Naive thymus-derived CD8-positive, alpha-beta T cell (primary cell): ENCODE measurements around the gene DPYSL4. TPM values are rescaled to one million over a fixed set of nuclear protein-coding genes. Genes with fewer than 3 reads are reported as not detected.
A peak's percentile ranks its signal among the peaks of the same experiment; 100 is the strongest.

Source experiments
- ATAC-seq, 2 donors: fragments of 150-1000 bp; cut with Tn5 transposase in 1 of 2; sonication (Bioruptor Pico), chemical (Tn5 transposase) in 1 of 2; 1 replicate in 1 of 2; 2 replicates in 1 of 2; pipeline ENCODE4 v1.10.0; 2021; ENCODE audit warnings: mild to moderate bottlenecking in 2 of 2, moderate library complexity in 2 of 2
- POLR2A ChIA-PET: fragments of 350-600 bp; sonication (Branson Sonifier 250); formaldehyde crosslinking; loops from one replicate; lab custom pipeline; 2021; ENCODE audit warnings: antibody characterized with exemption; lab: Charles Lee
- DNase-seq, 10 donors: peaks; one replicate each; pipeline versions ENCODE4 v3.0.0 to v3.0.0-alpha.2; 2020 to 2022
- H3K27ac Mint-ChIP-seq, 10 donors: one replicate each; pipeline ENCODE4 v1.8.0; 2020 to 2022; ENCODE audit warnings: mild to moderate bottlenecking in 10 of 10, mixed read lengths in 10 of 10, moderate library complexity in 4 of 10, inconsistent platforms in 1 of 10
- H3K27me3 Mint-ChIP-seq, 5 donors: one replicate each; pipeline ENCODE4 v1.8.0; 2021 to 2022; ENCODE audit warnings: mixed read lengths in 5 of 5
- H3K36me3 Mint-ChIP-seq, 3 donors: one replicate each; pipeline ENCODE4 v1.8.0; 2020 to 2022; ENCODE audit warnings: mixed read lengths in 3 of 3, mild to moderate bottlenecking in 2 of 3, inconsistent platforms in 1 of 3
- H3K4me1 Mint-ChIP-seq, 4 donors: one replicate each; pipeline ENCODE4 v1.8.0; 2021 to 2022; ENCODE audit warnings: mixed read lengths in 4 of 4
- H3K4me3 Mint-ChIP-seq, 10 donors: one replicate each; pipeline ENCODE4 v1.8.0; 2020 to 2022; ENCODE audit warnings: mild to moderate bottlenecking in 10 of 10, mixed read lengths in 10 of 10, moderate library complexity in 6 of 10, inconsistent platforms in 1 of 10
- H3K9me3 Mint-ChIP-seq, 9 donors: one replicate each; pipeline ENCODE4 v1.8.0; 2020 to 2022; ENCODE audit warnings: mixed read lengths in 9 of 9, mild to moderate bottlenecking in 3 of 9, inconsistent platforms in 1 of 9, moderate library complexity in 1 of 9
- polyA plus RNA-seq, 3 donors: library from polyadenylated mRNA; unstranded; fragments of 300-500 nt; fragmentation: Illumina TruSeq; gene quantifications; one replicate each; pipeline ENCODE4 v1.2.3, GENCODE V29; 2021
- total RNA-seq, 8 experiments: library from RNA in 2 of 8; stranded (reverse) in 2 of 8; gene quantifications; one replicate each; pipeline ENCODE4 v1.2.3 and lab custom pipeline; 2021 to 2026

The DPYSL4 gene
- total and polyA plus RNA-seq, 5 experiments from 2014 or later = 0.31 to 11.2 (median 1.2) TPM; not detected in 1

DNA sequence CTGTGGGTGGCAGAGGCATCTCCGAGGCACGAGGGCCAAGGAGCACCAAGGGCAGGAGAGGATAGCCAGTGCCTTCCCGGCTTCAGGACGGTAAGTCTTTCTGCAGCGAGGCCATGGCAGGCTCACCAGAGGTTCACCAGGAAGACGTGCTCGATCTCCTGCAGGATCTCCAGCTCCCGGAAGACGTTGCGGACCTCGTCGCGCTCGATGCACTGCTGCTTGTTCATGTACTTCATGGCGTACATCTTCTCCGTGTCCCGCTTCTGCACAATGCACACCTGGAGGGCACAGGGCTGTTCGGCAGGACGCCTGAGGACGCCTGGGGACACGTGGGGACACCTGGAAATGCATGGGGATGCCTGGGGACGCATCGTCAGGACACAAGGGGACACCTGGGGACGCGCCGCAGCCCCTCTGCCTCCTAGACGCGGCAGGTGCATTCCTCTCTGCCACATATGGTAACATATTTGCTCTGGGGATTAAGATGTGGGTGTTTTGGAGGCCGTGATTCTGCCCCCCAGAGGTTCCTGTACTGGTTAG is 41.2 kb downstream of the DPYSL4 start:
- no peaks in the 10 kb centered on the region for H3K36me3 Mint-ChIP-seq
- H3K27ac Mint-ChIP-seq = peak overlapping the region in 3 of 10 donors; percentile 9 to 32 (median 22)
- H3K27me3 Mint-ChIP-seq = no peaks in the 10 kb centered on the region
- H3K9me3 Mint-ChIP-seq = no peaks in the 10 kb centered on the region
- ATAC-seq = no peak
- peaks cover 24 to 44% (median 40%) of the 10 kb centered on the region in 4 donors for H3K4me1 Mint-ChIP-seq
- POLR2A ChIA-PET = interaction anchor here (0.6 kb wide), 1 partner anchor 217 kb away, joined by 3 read pairs; no protein-coding TSS in a partner anchor
- no peak for DNase-seq
- no peak overlapping the region for H3K4me3 Mint-ChIP-seq

DNA sequence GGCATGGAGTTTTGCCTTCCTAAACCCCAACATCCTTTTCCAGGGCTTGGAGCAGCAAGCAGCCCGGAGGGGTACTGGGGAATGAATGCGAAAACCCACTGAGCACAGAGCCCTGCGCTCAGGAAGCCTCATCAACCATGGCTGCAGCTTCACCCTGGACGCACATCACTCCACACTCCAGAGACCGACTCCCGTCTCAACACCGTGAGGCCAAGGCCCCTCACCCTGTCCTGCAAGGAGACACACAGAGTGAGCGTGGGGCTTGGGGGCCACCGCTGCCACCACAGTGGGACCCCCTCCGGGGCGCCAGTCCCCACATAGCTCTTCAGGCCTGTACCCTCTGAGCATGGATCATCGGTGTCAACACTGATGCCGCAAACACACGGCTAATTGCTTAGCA is 41.9 kb downstream of the DPYSL4 start:
- POLR2A ChIA-PET = no interaction called here
- ATAC-seq (no peak), DNase-seq (no peak)
- H3K4me3 Mint-ChIP-seq = peak overlapping the region in 4 of 10 donors; percentile 26 to 82 (median 44)
- H3K4me1 Mint-ChIP-seq = peaks cover 23 to 42% (median 39%) of the 10 kb centered on the region in 4 donors
- H3K27ac Mint-ChIP-seq = peak overlapping the region in 3 of 10 donors; percentile 94 to 97 (median 94)
- H3K27me3 Mint-ChIP-seq = no peaks in the 10 kb centered on the region
- no peaks in the 10 kb centered on the region for H3K9me3 Mint-ChIP-seq
- no peaks in the 10 kb centered on the region for H3K36me3 Mint-ChIP-seq

- H3K4me3 Mint-ChIP-seq = peak overlapping the region in 9 of 10 donors; percentile 28 to 92 (median 78)
- DNase-seq (no peak), ATAC-seq (no peak)
- no peaks in the 10 kb centered on the region for H3K9me3 Mint-ChIP-seq
- H3K27ac Mint-ChIP-seq = peak overlapping the region in 5 of 10 donors; percentile 92 to 97 (median 94)
- no peaks in the 10 kb centered on the region for H3K27me3 Mint-ChIP-seq
- POLR2A ChIA-PET = interaction anchor here (1.1 to 1.6 kb wide), 2 partner anchors 122 to 218 kb away, joined by 3 to 6 read pairs; no protein-coding TSS in a partner anchor
- H3K36me3 Mint-ChIP-seq = no peaks in the 10 kb centered on the region
- H3K4me1 Mint-ChIP-seq = peaks cover 22 to 42% (median 37%) of the 10 kb centered on the region in 4 donors
These were observed 42.3 kb downstream of the DPYSL4 start for GRCh38 chr10:132229096-132229495.

DNA sequence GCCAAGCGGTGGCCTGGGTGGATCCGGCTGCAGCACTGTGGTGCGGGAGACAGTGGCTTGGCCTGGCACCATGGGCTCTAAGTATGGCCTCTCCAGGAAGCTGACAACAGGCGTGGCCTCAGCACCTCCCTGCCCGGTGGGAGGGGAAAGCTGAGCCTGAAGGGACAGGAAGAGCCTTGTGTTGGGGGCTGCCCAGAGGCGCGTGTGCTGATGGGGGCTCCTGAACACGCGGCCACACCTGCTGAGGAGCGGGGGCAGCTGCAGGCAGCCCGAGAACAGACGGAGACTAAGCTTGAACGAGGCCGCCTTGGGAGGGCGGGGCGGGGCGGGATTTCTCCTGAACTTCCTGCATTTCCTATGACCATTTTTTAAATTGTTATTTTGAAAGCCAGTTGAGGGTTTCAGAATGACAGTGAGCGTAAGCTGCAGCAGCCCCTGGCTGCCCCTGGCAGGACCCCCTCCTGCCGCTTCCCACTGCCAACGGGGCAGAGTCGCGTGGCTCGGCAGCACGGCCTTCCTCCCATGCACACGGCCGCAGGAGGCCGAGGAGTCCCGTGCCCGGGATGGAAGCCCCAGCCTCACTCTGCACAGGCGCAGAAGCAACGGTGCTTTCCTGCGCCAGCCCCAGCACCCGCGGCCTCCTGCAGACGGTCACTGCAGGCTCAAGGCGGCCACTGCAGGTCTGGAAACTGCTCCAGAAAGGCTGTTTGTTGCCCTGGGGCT is 43.2 kb downstream of the DPYSL4 start:
- Mint-ChIP-seq H3K4me3 (peak overlapping the region; percentile 74 to 92 (median 84)), H3K27me3 (no peaks in the 10 kb centered on the region), H3K4me1 (peaks cover 20 to 42% (median 37%) of the 10 kb centered on the region in 4 donors), H3K36me3 (no peaks in the 10 kb centered on the region), H3K9me3 (no peaks in the 10 kb centered on the region), H3K27ac (peak overlapping the region; percentile 83 to 98 (median 94))
- POLR2A ChIA-PET = interaction anchor here (1.1 to 1.6 kb wide), 2 partner anchors 121 to 217 kb away, joined by 3 to 6 read pairs; no protein-coding TSS in a partner anchor
- DNase-seq (peak in 9 of 10 donors; percentile 5 to 77 (median 31)), ATAC-seq (peak; percentile 73 to 80)

DNA sequence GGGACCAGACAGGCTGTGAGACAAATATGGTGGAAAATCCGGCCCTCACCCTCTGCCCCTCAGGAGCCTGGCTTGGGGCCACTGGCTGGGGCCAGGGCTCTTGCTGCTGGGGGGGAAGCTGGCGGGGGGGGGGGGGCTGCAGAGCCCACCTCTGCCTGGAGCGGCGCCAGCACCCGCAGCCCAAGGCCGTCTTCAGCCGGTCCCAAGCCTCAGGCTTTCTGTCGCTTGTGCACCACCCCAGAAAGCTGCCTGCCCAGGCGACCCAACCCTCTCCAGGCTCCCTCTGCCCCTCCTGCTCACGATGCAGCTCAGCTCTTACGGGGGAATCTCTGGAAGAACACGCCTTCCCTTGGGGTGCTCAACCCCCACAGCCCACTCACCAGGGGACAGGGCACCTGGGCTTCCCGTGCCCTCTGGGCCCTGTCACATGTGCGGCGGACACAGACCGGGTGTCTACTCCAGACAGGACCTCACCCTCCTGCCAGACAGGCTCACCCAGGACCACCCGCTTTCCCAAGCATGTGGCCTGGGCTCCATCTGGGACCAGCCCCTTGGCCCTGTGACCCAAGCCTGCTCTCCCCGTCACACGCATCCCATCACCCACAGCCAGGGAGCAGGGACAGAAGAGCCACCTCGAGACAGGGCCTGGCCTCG is 43.9 kb downstream of the DPYSL4 start:
- Mint-ChIP-seq H3K36me3 (no peaks in the 10 kb centered on the region), H3K27ac (peak overlapping the region in 8 of 10 donors; percentile 53 to 97 (median 94)), H3K4me1 (peaks cover 20 to 42% (median 37%) of the 10 kb centered on the region in 4 donors), H3K27me3 (no peaks in the 10 kb centered on the region), H3K4me3 (peak overlapping the region in 9 of 10 donors; percentile 34 to 92 (median 82)), H3K9me3 (no peaks in the 10 kb centered on the region)
- ATAC-seq (no peak), DNase-seq (no peak)
- POLR2A ChIA-PET = interaction anchor here (0.9 to 1.6 kb wide), 3 partner anchors 24 to 216 kb away, joined by 3 to 6 read pairs (median 3); no protein-coding TSS in a partner anchor

GRCh38 chr10:132231656-132232022 is 44.9 kb downstream of the DPYSL4 start:
- Mint-ChIP-seq H3K9me3 (no peaks in the 10 kb centered on the region), H3K4me1 (peaks cover 20 to 40% (median 37%) of the 10 kb centered on the region in 4 donors), H3K27me3 (no peaks in the 10 kb centered on the region), H3K4me3 (peak overlapping the region in 9 of 10 donors; percentile 5 to 82 (median 62)), H3K27ac (peak overlapping the region in 8 of 10 donors; percentile 38 to 94 (median 74)), H3K36me3 (no peaks in the 10 kb centered on the region)
- DNase-seq (no peak), ATAC-seq (no peak)
- POLR2A ChIA-PET = interaction anchor here (0.9 kb wide), 1 partner anchor 23 kb away, joined by 3 read pairs; no protein-coding TSS in a partner anchor

DNA sequence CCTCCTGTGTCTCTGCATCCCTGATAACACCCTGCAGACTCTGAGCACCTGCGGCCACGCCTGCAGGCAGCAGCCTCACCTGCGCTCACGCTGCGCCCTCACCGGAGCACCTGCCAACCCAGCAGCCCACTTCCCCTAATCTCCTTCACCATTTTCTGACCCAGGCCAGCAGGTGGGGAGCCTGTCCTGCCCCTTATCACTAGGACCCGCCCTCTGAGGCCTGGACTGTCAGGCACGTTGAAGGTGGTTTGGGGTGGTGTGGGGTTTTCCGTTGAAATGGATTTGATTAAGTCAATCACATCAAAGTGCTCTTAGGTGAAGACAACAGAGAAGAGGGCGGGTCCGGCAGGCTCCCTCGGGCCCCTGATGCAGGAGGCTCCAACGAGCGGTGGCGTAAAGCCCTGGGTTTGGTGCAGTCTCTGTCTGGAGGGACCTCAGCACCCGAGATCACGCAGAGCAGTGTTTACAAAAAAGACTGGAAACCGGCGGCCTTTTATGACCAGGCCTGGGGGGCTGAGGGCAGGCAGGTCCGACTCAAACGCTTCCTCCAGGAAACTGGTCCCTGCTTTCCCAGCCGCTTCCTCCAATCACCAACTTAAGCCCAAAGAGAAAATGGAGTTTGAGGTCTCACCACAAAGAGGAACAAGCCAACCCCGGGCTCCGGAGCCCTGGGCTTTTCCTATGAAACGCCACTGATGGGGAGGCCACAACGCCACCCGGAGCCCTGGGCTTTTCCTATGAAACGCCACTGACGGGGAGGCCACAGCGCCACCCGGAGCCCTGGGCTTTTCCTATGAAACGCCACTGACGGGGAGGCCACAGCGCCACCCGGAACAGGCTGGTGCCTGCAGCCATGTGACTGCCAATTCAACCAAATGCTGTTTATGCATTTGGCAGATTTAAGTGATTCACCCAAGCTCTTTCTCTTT is 45.5 kb downstream of the DPYSL4 start:
- POLR2A ChIA-PET = no interaction called here
- H3K4me3 Mint-ChIP-seq = peak overlapping the region; percentile 3 to 82 (median 58)
- peak overlapping the region in 9 of 10 donors; percentile 46 to 94 (median 82) for H3K27ac Mint-ChIP-seq
- H3K36me3 Mint-ChIP-seq = no peaks in the 10 kb centered on the region
- H3K9me3 Mint-ChIP-seq = no peaks in the 10 kb centered on the region
- DNase-seq = peak in 4 of 10 donors; percentile 12 to 45 (median 26)
- no peaks in the 10 kb centered on the region for H3K27me3 Mint-ChIP-seq
- ATAC-seq = peak; percentile 27 to 72
- H3K4me1 Mint-ChIP-seq = peaks cover 20 to 39% (median 37%) of the 10 kb centered on the region in 4 donors

GRCh38 chr10:132232981-132233380 is 46.2 kb downstream of the DPYSL4 start:
- Mint-ChIP-seq H3K36me3 (no peaks in the 10 kb centered on the region), H3K4me3 (peak overlapping the region in 5 of 10 donors; percentile 39 to 82 (median 51)), H3K27ac (peak overlapping the region in 2 of 10 donors; percentile 15 to 92), H3K27me3 (no peaks in the 10 kb centered on the region), H3K9me3 (no peaks in the 10 kb centered on the region), H3K4me1 (peaks cover 20 to 38% (median 35%) of the 10 kb centered on the region in 4 donors)
- DNase-seq (no peak), ATAC-seq (no peak)
- POLR2A ChIA-PET = no interaction called here

DNA sequence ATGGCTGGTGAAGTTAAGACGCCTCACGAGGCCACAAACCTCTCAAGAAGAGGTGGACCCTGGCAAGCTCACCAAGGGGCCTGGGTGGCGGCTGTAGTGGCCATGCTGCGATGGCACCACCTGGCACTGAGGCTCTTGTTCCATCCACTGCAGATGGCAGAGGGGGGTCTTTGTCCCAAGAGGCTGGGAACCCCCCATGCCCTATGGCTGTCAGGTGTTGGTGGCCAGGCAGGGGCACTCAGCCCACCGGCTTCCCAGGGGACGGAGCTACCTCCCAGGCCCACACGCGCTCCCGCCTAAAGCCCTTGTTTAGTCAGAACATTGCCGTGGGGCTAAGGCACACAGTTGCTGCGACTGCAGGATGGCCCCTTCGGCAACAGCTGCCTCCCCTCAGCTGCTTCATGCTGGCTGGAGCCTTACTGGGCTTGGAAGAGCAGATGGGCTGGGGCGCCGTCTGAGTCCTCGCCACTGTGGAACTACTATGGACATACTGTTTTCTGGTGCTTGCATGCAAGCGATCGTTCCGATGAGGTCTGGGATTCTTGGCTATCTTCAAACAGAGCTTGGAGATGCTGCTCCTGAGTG is 46.8 kb downstream of the DPYSL4 start:
- POLR2A ChIA-PET = no interaction called here
- ATAC-seq (no peak), DNase-seq (peak in 1 of 10 donors; percentile 2)
- no peak overlapping the region for H3K27ac Mint-ChIP-seq
- no peaks in the 10 kb centered on the region for H3K27me3 Mint-ChIP-seq
- peaks cover 20 to 38% (median 35%) of the 10 kb centered on the region in 4 donors for H3K4me1 Mint-ChIP-seq
- no peaks in the 10 kb centered on the region for H3K9me3 Mint-ChIP-seq
- no peaks in the 10 kb centered on the region for H3K36me3 Mint-ChIP-seq
- H3K4me3 Mint-ChIP-seq = no peak overlapping the region

DNA sequence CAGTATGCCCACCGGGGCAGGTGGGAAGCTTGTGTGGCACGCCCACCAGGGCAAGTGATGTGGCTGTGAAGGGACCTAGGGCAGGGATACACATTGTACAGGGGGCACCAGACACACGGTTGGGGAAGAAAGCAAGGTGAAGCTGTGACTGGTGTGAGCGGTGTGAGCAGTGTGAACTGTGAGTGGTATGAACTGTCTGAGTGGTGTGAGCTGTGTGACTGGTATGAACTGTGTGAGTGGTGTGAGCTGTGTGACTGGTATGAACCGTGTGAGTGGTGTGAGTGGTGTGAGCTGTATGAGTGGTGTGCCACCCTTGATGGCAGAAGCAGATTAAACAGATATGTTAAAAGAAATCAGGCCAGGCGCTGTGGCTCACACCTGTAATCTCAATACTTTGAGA is 48.1 kb downstream of the DPYSL4 start:
- DNase-seq (no peak), ATAC-seq (no peak)
- H3K27ac Mint-ChIP-seq = no peak overlapping the region
- peaks cover 15 to 30% (median 25%) of the 10 kb centered on the region in 4 donors for H3K4me1 Mint-ChIP-seq
- POLR2A ChIA-PET = no interaction called here
- H3K36me3 Mint-ChIP-seq = no peaks in the 10 kb centered on the region
- no peaks in the 10 kb centered on the region for H3K27me3 Mint-ChIP-seq
- no peaks in the 10 kb centered on the region for H3K9me3 Mint-ChIP-seq
- H3K4me3 Mint-ChIP-seq = no peak overlapping the region

DNA sequence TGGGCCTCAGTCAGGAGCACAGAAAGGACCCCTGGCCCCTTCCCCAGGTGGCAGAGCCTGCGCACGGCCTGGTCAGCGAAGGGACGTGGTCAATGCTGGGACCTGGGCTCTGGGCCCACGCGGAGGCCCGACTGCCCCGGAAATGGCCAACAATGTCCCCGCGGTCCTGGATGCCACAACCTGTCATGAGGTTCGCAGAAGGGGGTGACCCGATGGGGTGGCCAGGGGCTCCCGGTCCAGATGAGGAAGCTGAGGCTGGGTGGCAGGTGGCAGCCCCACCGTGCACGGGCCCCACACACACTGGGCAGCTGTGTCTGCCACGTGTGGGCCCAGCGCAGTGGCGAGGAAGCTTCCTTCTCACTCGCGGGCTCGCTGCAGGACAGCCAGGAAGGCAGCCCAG is 49.4 kb downstream of the DPYSL4 start:
- Mint-ChIP-seq H3K9me3 (no peaks in the 10 kb centered on the region), H3K4me3 (no peak overlapping the region), H3K36me3 (no peaks in the 10 kb centered on the region), H3K4me1 (peaks cover 13 to 22% (median 18%) of the 10 kb centered on the region in 4 donors), H3K27me3 (no peaks in the 10 kb centered on the region), H3K27ac (no peak overlapping the region)
- peak in 1 of 10 donors; percentile 2 for DNase-seq
- POLR2A ChIA-PET = no interaction called here
- no peak for ATAC-seq
